Stimulated activated CD8-positive, alpha-beta memory T cell treated with anti-CD3 and anti-CD28 coated beads, Interleukin-7, amount 100 ng/mL, for 4 hours (primary cell): ENCODE data around the gene DOK7.
"Not testable (repeated sequence)": the region's sequence is repeated elsewhere in the genome, so short reads cannot be mapped to it uniquely, and the experiment has no call there.

Experiments used
- DNase-seq, 2 donors: peaks; one replicate each; pipeline ENCODE4 v3.0.0-alpha.2; 2020; ENCODE audit warnings: low read depth in 2 of 2

Gene DOK7

GRCh38 chr4:3533423-3533820 is 70.3 kb downstream of the DOK7 start:
- DNase-seq, result no peak

- DNase-seq, result not testable (repeated sequence)
Observed at GRCh38 chr4:3535812-3536211, 72.7 kb downstream of the DOK7 start.

GRCh38 chr4:3538906-3539305 is 75.8 kb downstream of the DOK7 start:
- not testable (repeated sequence) for DNase-seq

- not testable (repeated sequence) for DNase-seq
Observed at GRCh38 chr4:3543415-3543814, 80.3 kb downstream of the DOK7 start.
